ENCODE results near the gene SLC22A23. TPM values are rescaled to one million over a fixed set of nuclear protein-coding genes. Genes with fewer than 3 reads are reported as not detected.

Gene SLC22A23
- total and polyA plus RNA-seq, 2 of the 4 experiments (the other 2 are of a cell fraction), result 0.72 to 1.6 TPM

DNA sequence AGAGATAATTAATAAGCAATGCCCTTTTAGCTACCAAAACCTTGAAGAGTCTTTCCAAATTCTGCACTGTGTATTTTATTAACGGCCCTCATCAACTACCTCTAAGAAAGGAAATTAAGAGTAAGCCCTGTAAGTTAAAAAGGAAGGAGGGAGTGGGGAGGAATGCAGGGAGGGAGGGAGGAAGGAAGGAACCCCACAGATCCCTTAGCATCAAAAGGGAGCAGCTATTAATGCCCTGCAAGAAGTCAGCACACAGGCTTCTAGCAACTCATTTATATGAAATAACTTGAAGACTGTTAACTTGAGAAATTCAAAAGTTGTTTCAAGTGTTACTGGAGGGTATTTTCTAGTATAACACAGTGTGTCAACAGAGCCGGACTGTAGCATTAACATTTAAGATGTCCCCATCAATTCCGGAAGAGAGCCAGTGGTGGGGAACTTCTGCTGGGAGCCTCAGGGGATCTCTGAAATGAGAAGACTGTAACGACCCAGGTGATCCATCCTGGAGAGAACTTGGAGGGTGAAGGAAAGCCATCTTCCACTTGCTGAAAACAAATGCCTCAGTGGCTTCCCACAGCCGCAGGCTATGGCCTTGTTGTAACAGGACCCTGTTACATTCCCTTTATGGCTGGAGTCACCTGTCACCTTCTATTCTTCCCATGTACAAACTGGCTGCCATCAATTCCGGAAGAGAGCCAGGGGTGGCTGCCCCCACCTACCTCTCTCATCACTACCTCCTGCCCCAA lies 33.2 kb downstream of the SLC22A23 start:
- no peak overlapping the region for H2BK20ac ChIP-seq (ENCODE audit: low read depth, low read length)
- no peak overlapping the region for H2BK5ac ChIP-seq (ENCODE audit: low read depth, low read length, poor library complexity, severe bottlenecking)
- H2BK15ac ChIP-seq (ENCODE audit: low read depth, low read length), result no peak overlapping the region
- BruUV-seq (replicated peaks), result no TSS peak
- H3K23ac ChIP-seq (ENCODE audit: low read depth, low read length), result no peak overlapping the region
- 20% methylated on average over 1 of the region's 6 CpGs; no CpG with 5 or more reads in 1 of the 2 experiments for WGBS, 2 experiments (ENCODE audit: extremely low coverage in 2 of 2, insufficient read length in 1 of 2)
- H3K56ac ChIP-seq (ENCODE audit: extremely low read depth, insufficient read depth, low read length), result no peak overlapping the region
- intact Hi-C loops (cut with micrococcal nuclease), result no loop called here
- dilution Hi-C loops (cut with HindIII; ENCODE audit: low sequenced_read_pairs, unreplicated experiment), result no loop called here
- H2BK120ac ChIP-seq (ENCODE audit: low read depth, low read length), result no peak overlapping the region
- no peak overlapping the region for H3K4ac ChIP-seq (ENCODE audit: low read depth, low read length)
- CTCF ChIA-PET, result no interaction called here
- no peak overlapping the region for H3K4me2 ChIP-seq (ENCODE audit: low read depth, low read length)
- no peaks in the 10 kb centered on the region for H3K9me3 ChIP-seq (ENCODE audit: control insufficient read depth, insufficient read depth, low read length)
- H3K27ac ChIP-seq (ENCODE audit: insufficient read depth, low read length), result no peak overlapping the region
- H3K4me1 ChIP-seq (ENCODE audit: control insufficient read depth, insufficient read depth, low read length), result no peaks in the 10 kb centered on the region
- H3K9ac ChIP-seq (ENCODE audit: low read depth, low read length), result no peak overlapping the region
- H4K20me1 ChIP-seq (ENCODE audit: insufficient read depth, low read length), result no peaks in the 10 kb centered on the region
- TF ChIP-seq MXI1 (IDR thresholded peaks at IDR 0.05; ENCODE audit: borderline replicate concordance, low read depth, low read length) (no peak), BHLHE40 (IDR thresholded peaks at IDR 0.05; ENCODE audit: low read depth, low read length) (no peak), CEBPB (IDR thresholded peaks at IDR 0.05; ENCODE audit: low read depth, low read length) (no peak), RAD21 (IDR thresholded peaks at IDR 0.05; ENCODE audit: low read length) (no peak), POLR2A (IDR thresholded peaks at IDR 0.05; ENCODE audit: low read depth, low read length) (no peak), RCOR1 (IDR thresholded peaks at IDR 0.05; ENCODE audit: insufficient replicate concordance, low read length) (no peak), MAZ (IDR thresholded peaks at IDR 0.05; ENCODE audit: borderline replicate concordance, low read depth, low read length) (no peak), CHD1 (IDR thresholded peaks at IDR 0.05; ENCODE audit: low read depth, low read length) (no peak), RFX5 (IDR thresholded peaks at IDR 0.05; ENCODE audit: low read depth, low read length) (no peak), FOS (IDR thresholded peaks at IDR 0.05; ENCODE audit: low read depth, low read length) (no peak), MAFK (IDR thresholded peaks at IDR 0.05; ENCODE audit: low read depth, low read length) (no peak), NFE2L2 (IDR thresholded peaks at IDR 0.05; ENCODE audit: low read depth, low read length) (no peak), SMC3 (IDR thresholded peaks at IDR 0.05; ENCODE audit: low read depth, low read length) (no peak)
- TF ChIP-seq, protein P1, sequence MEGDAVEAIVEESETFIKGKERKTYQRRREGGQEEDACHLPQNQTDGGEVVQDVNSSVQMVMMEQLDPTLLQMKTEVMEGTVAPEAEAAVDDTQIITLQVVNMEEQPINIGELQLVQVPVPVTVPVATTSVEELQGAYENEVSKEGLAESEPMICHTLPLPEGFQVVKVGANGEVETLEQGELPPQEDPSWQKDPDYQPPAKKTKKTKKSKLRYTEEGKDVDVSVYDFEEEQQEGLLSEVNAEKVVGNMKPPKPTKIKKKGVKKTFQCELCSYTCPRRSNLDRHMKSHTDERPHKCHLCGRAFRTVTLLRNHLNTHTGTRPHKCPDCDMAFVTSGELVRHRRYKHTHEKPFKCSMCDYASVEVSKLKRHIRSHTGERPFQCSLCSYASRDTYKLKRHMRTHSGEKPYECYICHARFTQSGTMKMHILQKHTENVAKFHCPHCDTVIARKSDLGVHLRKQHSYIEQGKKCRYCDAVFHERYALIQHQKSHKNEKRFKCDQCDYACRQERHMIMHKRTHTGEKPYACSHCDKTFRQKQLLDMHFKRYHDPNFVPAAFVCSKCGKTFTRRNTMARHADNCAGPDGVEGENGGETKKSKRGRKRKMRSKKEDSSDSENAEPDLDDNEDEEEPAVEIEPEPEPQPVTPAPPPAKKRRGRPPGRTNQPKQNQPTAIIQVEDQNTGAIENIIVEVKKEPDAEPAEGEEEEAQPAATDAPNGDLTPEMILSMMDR (conservative IDR thresholded peaks at IDR 0.05; ENCODE audit: low read depth, low read length), result no peak
- TF ChIP-seq, protein P2, sequence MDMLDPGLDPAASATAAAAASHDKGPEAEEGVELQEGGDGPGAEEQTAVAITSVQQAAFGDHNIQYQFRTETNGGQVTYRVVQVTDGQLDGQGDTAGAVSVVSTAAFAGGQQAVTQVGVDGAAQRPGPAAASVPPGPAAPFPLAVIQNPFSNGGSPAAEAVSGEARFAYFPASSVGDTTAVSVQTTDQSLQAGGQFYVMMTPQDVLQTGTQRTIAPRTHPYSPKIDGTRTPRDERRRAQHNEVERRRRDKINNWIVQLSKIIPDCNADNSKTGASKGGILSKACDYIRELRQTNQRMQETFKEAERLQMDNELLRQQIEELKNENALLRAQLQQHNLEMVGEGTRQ (IDR thresholded peaks at IDR 0.05; ENCODE audit: low read depth, low read length), result no peak
- no peak overlapping the region for H3K14ac ChIP-seq (replicated peaks; ENCODE audit: low read depth, low read length)
- H3K36me3 ChIP-seq (ENCODE audit: control insufficient read depth, insufficient read depth, low read length), result no peaks in the 10 kb centered on the region
- in situ Hi-C loops (cut with MboI; ENCODE audit: low sequenced_read_pairs), result no loop called here
- no peak for DNase-seq
- no peak overlapping the region for H4K5ac ChIP-seq (ENCODE audit: low read depth, low read length)
- H2AK5ac ChIP-seq (ENCODE audit: low read depth, low read length), result no peak overlapping the region
- H3K79me1 ChIP-seq (ENCODE audit: low read depth in 1 of 2, low read length in 2 of 2), result no peaks in the 10 kb centered on the region
- H3K9me1 ChIP-seq (ENCODE audit: insufficient read depth, low read length), result no peaks in the 10 kb centered on the region
- no peak for ATAC-seq (ENCODE audit: low read depth)
- no peak overlapping the region for H2AFZ ChIP-seq (replicated peaks; ENCODE audit: low read length, poor library complexity)
- no peak overlapping the region for H4K8ac ChIP-seq (ENCODE audit: low read depth in 2 of 2, low read length in 2 of 2)
- H3K27me3 ChIP-seq (ENCODE audit: control insufficient read depth, insufficient read depth, low read length), result peaks cover 34% of the 10 kb centered on the region
- H3K18ac ChIP-seq (ENCODE audit: low read depth, low read length), result no peak overlapping the region
- no peak overlapping the region for H3K4me3 ChIP-seq (ENCODE audit: insufficient read depth, low read depth, low read length)
- no peak overlapping the region for H2AK9ac ChIP-seq (replicated peaks; ENCODE audit: low read depth, low read length, poor library complexity)
- H4K91ac ChIP-seq (ENCODE audit: insufficient read depth, low read depth, low read length), result no peak overlapping the region
- POLR2A ChIA-PET (ENCODE audit: unreplicated experiment), result no interaction called here
